ENCODE measurements around the gene NR2F1-AS1.

GRCh38 chr5:93603078-93603792 is 22.2 kb upstream of the NR2F1-AS1 start:
- TF ChIP-seq, protein P1, sequence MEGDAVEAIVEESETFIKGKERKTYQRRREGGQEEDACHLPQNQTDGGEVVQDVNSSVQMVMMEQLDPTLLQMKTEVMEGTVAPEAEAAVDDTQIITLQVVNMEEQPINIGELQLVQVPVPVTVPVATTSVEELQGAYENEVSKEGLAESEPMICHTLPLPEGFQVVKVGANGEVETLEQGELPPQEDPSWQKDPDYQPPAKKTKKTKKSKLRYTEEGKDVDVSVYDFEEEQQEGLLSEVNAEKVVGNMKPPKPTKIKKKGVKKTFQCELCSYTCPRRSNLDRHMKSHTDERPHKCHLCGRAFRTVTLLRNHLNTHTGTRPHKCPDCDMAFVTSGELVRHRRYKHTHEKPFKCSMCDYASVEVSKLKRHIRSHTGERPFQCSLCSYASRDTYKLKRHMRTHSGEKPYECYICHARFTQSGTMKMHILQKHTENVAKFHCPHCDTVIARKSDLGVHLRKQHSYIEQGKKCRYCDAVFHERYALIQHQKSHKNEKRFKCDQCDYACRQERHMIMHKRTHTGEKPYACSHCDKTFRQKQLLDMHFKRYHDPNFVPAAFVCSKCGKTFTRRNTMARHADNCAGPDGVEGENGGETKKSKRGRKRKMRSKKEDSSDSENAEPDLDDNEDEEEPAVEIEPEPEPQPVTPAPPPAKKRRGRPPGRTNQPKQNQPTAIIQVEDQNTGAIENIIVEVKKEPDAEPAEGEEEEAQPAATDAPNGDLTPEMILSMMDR (IDR thresholded peaks at IDR 0.05), result no peak
- TF ChIP-seq EZH2 (IDR thresholded peaks at IDR 0.05; ENCODE audit: borderline replicate concordance, insufficient read depth, low read depth, low read length, poor library complexity, severe bottlenecking), result no peak
